ENCODE data around the gene SPINK1.
"Not testable (repeated sequence)": the region's sequence is repeated elsewhere in the genome, so short reads cannot be mapped to it uniquely, and the experiment has no call there.

The SPINK1 gene

GRCh38 chr5:147805030-147805454 is 26.4 kb downstream of the SPINK1 start:
- DNase-seq (ENCODE audit: low read depth), result no peak

GRCh38 chr5:147804334-147804733 is 27.1 kb downstream of the SPINK1 start:
- DNase-seq (ENCODE audit: low read depth), result no peak

- DNase-seq (ENCODE audit: low read depth), result no peak
Measured at GRCh38 chr5:147803926-147804325, 27.5 kb downstream of the SPINK1 start.

GRCh38 chr5:147803161-147803560 is 28.3 kb downstream of the SPINK1 start:
- DNase-seq (ENCODE audit: low read depth), result not testable (repeated sequence)

- DNase-seq (ENCODE audit: low read depth), result no peak
Measured at GRCh38 chr5:147801461-147801860, 30.0 kb downstream of the SPINK1 start.

GRCh38 chr5:147800491-147800890 is 31.0 kb downstream of the SPINK1 start:
- DNase-seq (ENCODE audit: low read depth), result no peak

- DNase-seq (ENCODE audit: low read depth), result no peak
Measured at GRCh38 chr5:147796556-147797308, 34.7 kb downstream of the SPINK1 start.

- no peak for DNase-seq (ENCODE audit: low read depth)
Measured at GRCh38 chr5:147791181-147791580, 40.3 kb downstream of the SPINK1 start.

GRCh38 chr5:147789820-147790219 is 41.7 kb downstream of the SPINK1 start:
- no peak for DNase-seq (ENCODE audit: low read depth)

GRCh38 chr5:147788023-147788422 is 43.4 kb downstream of the SPINK1 start:
- DNase-seq (ENCODE audit: low read depth), result no peak

- no peak for DNase-seq (ENCODE audit: low read depth)
Measured at GRCh38 chr5:147786142-147786541, 45.3 kb downstream of the SPINK1 start.

GRCh38 chr5:147784146-147784987 is 47.1 kb downstream of the SPINK1 start:
- no peak for DNase-seq (ENCODE audit: low read depth)

- DNase-seq (ENCODE audit: low read depth), result peak; percentile 77
Measured at GRCh38 chr5:147782110-147783028, 49.1 kb downstream of the SPINK1 start, which contains the start of gene JAKMIP2. TSS of gene JAKMIP2 (minus strand) at chr5:147782728. CDS start at chr5:147671806, 110,922 bp downstream.

- no peak for DNase-seq (ENCODE audit: low read depth)
Measured at GRCh38 chr5:147780924-147781573, 50.4 kb downstream of the SPINK1 start.

- no peak for DNase-seq (ENCODE audit: low read depth)
Measured at GRCh38 chr5:147779694-147780093, 51.8 kb downstream of the SPINK1 start.

- no peak for DNase-seq (ENCODE audit: low read depth)
Measured at GRCh38 chr5:147776989-147777388, 54.5 kb downstream of the SPINK1 start.

All from non-pigmented ciliary epithelial cell (primary cell).